ENCODE results near the gene RPRD1B. TPM values are rescaled to one million over a fixed set of nuclear protein-coding genes. Genes with fewer than 3 reads are reported as not detected.

The RPRD1B gene
- total and polyA plus RNA-seq, 2 experiments from 2014 or later: 7.3 to 24.3 TPM

- H3K79me2 ChIP-seq (replicated peaks; ENCODE audit: insufficient read depth): peaks cover 87% of the 10 kb centered on the region
- no peak for DNase-seq (ENCODE audit: low spot score)
- peaks cover 18% of the 10 kb centered on the region for H3K9me3 Mint-ChIP-seq
- peaks cover 21% of the 10 kb centered on the region for H4K20me1 ChIP-seq (replicated peaks; ENCODE audit: insufficient read depth)
- no peak for ATAC-seq
- no peak overlapping the region for H3K4me2 ChIP-seq
- peaks cover 8% of the 10 kb centered on the region for H3K9me2 ChIP-seq (ENCODE audit: insufficient read depth)
- H3K4me1 ChIP-seq (ENCODE audit: insufficient read depth): no peaks in the 10 kb centered on the region
- no peak overlapping the region for H3K27ac ChIP-seq (ENCODE audit: low read depth)
- no peak overlapping the region for H3K4me3 ChIP-seq
- H3F3A ChIP-seq (replicated peaks; ENCODE audit: low read depth): no peaks in the 10 kb centered on the region
- peaks cover 56% of the 10 kb centered on the region for H3K36me3 Mint-ChIP-seq (ENCODE audit: low read depth)
- H3K4me1 Mint-ChIP-seq: no peaks in the 10 kb centered on the region
- TF ChIP-seq EZH2phosphoT487 (IDR thresholded peaks at IDR 0.05; ENCODE audit: unreplicated experiment) (no peak), STAT1 (IDR thresholded peaks at IDR 0.05; ENCODE audit: unreplicated experiment) (no peak), POLR2AphosphoS5 (IDR thresholded peaks at IDR 0.05; ENCODE audit: low read depth) (no peak), REST (IDR thresholded peaks at IDR 0.05; ENCODE audit: unreplicated experiment) (no peak), ZNF114 (CRISPR knock-in tag; IDR thresholded peaks at IDR 0.05) (no peak), NANOG (IDR thresholded peaks at IDR 0.05; ENCODE audit: borderline replicate concordance) (no peak), ZNF462 (CRISPR knock-in tag; IDR thresholded peaks at IDR 0.05) (no peak), CREB1 (CRISPR knock-in tag; IDR thresholded peaks at IDR 0.05; ENCODE audit: low read depth) (no peak), ETS1 (IDR thresholded peaks at IDR 0.05) (no peak)
- H3K36me3 ChIP-seq (ENCODE audit: insufficient read depth): peaks cover 30% of the 10 kb centered on the region
- no peak overlapping the region for H2AFZ ChIP-seq
- peaks cover 1% of the 10 kb centered on the region for H3K27me3 Mint-ChIP-seq (ENCODE audit: insufficient read depth, low read depth, poor library complexity)
- H3K27me3 ChIP-seq (ENCODE audit: insufficient read depth): no peaks in the 10 kb centered on the region
- no peak overlapping the region for H3K27ac Mint-ChIP-seq
- H3K4me3 Mint-ChIP-seq: no peak overlapping the region
These were observed 15.2 kb upstream of the RPRD1B start for GRCh38 chr20:38018385-38018784.
